ENCODE measurements around the gene ADAMTS9.

DNA sequence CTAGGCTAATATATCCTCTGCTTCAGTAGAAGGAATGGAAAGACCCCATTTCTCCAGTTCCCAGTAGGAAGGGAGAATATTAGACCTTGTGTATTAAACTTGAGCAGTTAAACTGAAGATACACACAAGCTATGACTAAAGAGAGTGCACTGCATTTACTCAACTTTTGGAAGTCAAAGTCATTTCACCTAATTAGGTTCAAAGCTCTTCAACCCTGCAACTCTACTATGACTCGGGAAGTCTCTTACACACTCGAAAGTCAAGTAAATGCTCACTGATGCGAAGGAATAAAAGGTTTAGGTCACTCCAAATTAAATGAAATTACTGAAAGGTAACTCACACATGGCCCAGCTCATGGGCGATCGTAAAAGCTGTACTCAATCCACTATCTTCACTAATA lies 33.8 kb downstream of the ADAMTS9 start:
- TF ChIP-seq, protein P1, sequence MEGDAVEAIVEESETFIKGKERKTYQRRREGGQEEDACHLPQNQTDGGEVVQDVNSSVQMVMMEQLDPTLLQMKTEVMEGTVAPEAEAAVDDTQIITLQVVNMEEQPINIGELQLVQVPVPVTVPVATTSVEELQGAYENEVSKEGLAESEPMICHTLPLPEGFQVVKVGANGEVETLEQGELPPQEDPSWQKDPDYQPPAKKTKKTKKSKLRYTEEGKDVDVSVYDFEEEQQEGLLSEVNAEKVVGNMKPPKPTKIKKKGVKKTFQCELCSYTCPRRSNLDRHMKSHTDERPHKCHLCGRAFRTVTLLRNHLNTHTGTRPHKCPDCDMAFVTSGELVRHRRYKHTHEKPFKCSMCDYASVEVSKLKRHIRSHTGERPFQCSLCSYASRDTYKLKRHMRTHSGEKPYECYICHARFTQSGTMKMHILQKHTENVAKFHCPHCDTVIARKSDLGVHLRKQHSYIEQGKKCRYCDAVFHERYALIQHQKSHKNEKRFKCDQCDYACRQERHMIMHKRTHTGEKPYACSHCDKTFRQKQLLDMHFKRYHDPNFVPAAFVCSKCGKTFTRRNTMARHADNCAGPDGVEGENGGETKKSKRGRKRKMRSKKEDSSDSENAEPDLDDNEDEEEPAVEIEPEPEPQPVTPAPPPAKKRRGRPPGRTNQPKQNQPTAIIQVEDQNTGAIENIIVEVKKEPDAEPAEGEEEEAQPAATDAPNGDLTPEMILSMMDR (conservative IDR thresholded peaks at IDR 0.05; ENCODE audit: low read depth in 2 of 2) = no peak
- TF ChIP-seq ZNF114 (CRISPR knock-in tag; IDR thresholded peaks at IDR 0.05) (no peak), EZH2 (IDR thresholded peaks at IDR 0.05; ENCODE audit: low read depth, unreplicated experiment) (no peak), JUNB (IDR thresholded peaks at IDR 0.05; ENCODE audit: unreplicated experiment) (no peak), CREB1 (CRISPR knock-in tag; IDR thresholded peaks at IDR 0.05; ENCODE audit: low read depth) (no peak)
